Measurements from ENCODE around the gene ZBED3.
A peak's percentile ranks its signal among the peaks of the same experiment; 100 is the strongest.

The ZBED3 gene

GRCh38 chr5:77033338-77033737 lies 53.7 kb downstream of the ZBED3 start:
- Histone ChIP-seq H3K4me3 (ENCODE audit: low read depth, low read length) (no peak overlapping the region), H3K79me2 (ENCODE audit: control insufficient read depth, insufficient read depth, low read length, unreplicated experiment) (peaks cover 22% of the 10 kb centered on the region), H3K4me1 (ENCODE audit: control insufficient read depth, insufficient read depth, low read length, unreplicated experiment) (peaks cover 9% of the 10 kb centered on the region), H2AFZ (ENCODE audit: low read length, unreplicated experiment) (no peak overlapping the region), H3K36me3 (ENCODE audit: insufficient read depth, low read length) (peaks cover 14% of the 10 kb centered on the region), H3K27ac (ENCODE audit: low read depth, low read length) (no peak overlapping the region), H3K27me3 (ENCODE audit: insufficient read depth, low read length) (no peaks in the 10 kb centered on the region)

GRCh38 chr5:77032635-77033034 lies 54.5 kb downstream of the ZBED3 start:
- peaks cover 9% of the 10 kb centered on the region for H3K4me1 ChIP-seq (ENCODE audit: control insufficient read depth, insufficient read depth, low read length, unreplicated experiment)
- H2AFZ ChIP-seq (ENCODE audit: low read length, unreplicated experiment), result no peak overlapping the region
- H3K27ac ChIP-seq (ENCODE audit: low read depth, low read length), result no peak overlapping the region
- H3K4me3 ChIP-seq (ENCODE audit: low read depth, low read length), result no peak overlapping the region
- peaks cover 10% of the 10 kb centered on the region for H3K36me3 ChIP-seq (ENCODE audit: insufficient read depth, low read length)
- peaks cover 22% of the 10 kb centered on the region for H3K79me2 ChIP-seq (ENCODE audit: control insufficient read depth, insufficient read depth, low read length, unreplicated experiment)
- H3K27me3 ChIP-seq (ENCODE audit: insufficient read depth, low read length), result no peaks in the 10 kb centered on the region

- no peak overlapping the region for H3K27ac ChIP-seq (ENCODE audit: low read depth, low read length)
- no peaks in the 10 kb centered on the region for H3K27me3 ChIP-seq (ENCODE audit: insufficient read depth, low read length)
- peak overlapping the region; percentile 84; the same call in 1 of the 2 replicates for H3K4me3 ChIP-seq (ENCODE audit: low read depth, low read length)
- no peak overlapping the region for H2AFZ ChIP-seq (ENCODE audit: low read length, unreplicated experiment)
- H3K4me1 ChIP-seq (ENCODE audit: control insufficient read depth, insufficient read depth, low read length, unreplicated experiment), result peaks cover 9% of the 10 kb centered on the region
- H3K79me2 ChIP-seq (ENCODE audit: control insufficient read depth, insufficient read depth, low read length, unreplicated experiment), result peaks cover 22% of the 10 kb centered on the region
- H3K36me3 ChIP-seq (ENCODE audit: insufficient read depth, low read length), result peaks cover 8% of the 10 kb centered on the region
Measured at GRCh38 chr5:77031891-77032290, 55.2 kb downstream of the ZBED3 start.

GRCh38 chr5:77030097-77031071 lies 56.7 kb downstream of the ZBED3 start, which contains the start of gene AGGF1:
Gene AGGF1 (plus strand): TSS chr5:77030404. CDS start chr5:77030767, 363 bp downstream.
- Histone ChIP-seq H3K4me3 (ENCODE audit: low read depth, low read length) (peak within 1 kb of the TSS; percentile 84), H3K79me2 (ENCODE audit: control insufficient read depth, insufficient read depth, low read length, unreplicated experiment) (peaks cover 22% of the 10 kb centered on the region), H3K27me3 (ENCODE audit: insufficient read depth, low read length) (no peaks in the 10 kb centered on the region), H3K36me3 (ENCODE audit: insufficient read depth, low read length) (no peaks in the 10 kb centered on the region), H2AFZ (ENCODE audit: low read length, unreplicated experiment) (peak within 1 kb of the TSS; percentile 60), H3K4me1 (ENCODE audit: control insufficient read depth, insufficient read depth, low read length, unreplicated experiment) (peaks cover 9% of the 10 kb centered on the region), H3K27ac (ENCODE audit: low read depth, low read length) (peak within 1 kb of the TSS; percentile 29)

GRCh38 chr5:77029376-77029885 lies 57.7 kb downstream of the ZBED3 start:
- H3K4me3 ChIP-seq (ENCODE audit: low read depth, low read length), result peak overlapping the region; percentile 84
- H3K27ac ChIP-seq (ENCODE audit: low read depth, low read length), result no peak overlapping the region

GRCh38 chr5:77028631-77029375 lies 58.3 kb downstream of the ZBED3 start:
- Histone ChIP-seq H3K27me3 (ENCODE audit: insufficient read depth, low read length) (no peaks in the 10 kb centered on the region), H3K27ac (ENCODE audit: low read depth, low read length) (no peak overlapping the region), H3K4me3 (ENCODE audit: low read depth, low read length) (no peak overlapping the region), H2AFZ (ENCODE audit: low read length, unreplicated experiment) (no peak overlapping the region), H3K36me3 (ENCODE audit: insufficient read depth, low read length) (no peaks in the 10 kb centered on the region), H3K4me1 (ENCODE audit: control insufficient read depth, insufficient read depth, low read length, unreplicated experiment) (peaks cover 9% of the 10 kb centered on the region), H3K79me2 (ENCODE audit: control insufficient read depth, insufficient read depth, low read length, unreplicated experiment) (peaks cover 22% of the 10 kb centered on the region)

More at GRCh38 chr5:77029376-77029885, 57.7 kb downstream of the ZBED3 start:
- peaks cover 9% of the 10 kb centered on the region for H3K4me1 ChIP-seq (ENCODE audit: control insufficient read depth, insufficient read depth, low read length, unreplicated experiment)
- H3K36me3 ChIP-seq (ENCODE audit: insufficient read depth, low read length), result no peaks in the 10 kb centered on the region
- peak overlapping the region; percentile 60 for H2AFZ ChIP-seq (ENCODE audit: low read length, unreplicated experiment)
- no peaks in the 10 kb centered on the region for H3K27me3 ChIP-seq (ENCODE audit: insufficient read depth, low read length)
- H3K79me2 ChIP-seq (ENCODE audit: control insufficient read depth, insufficient read depth, low read length, unreplicated experiment), result peaks cover 22% of the 10 kb centered on the region

GRCh38 chr5:77024490-77024889 lies 62.6 kb downstream of the ZBED3 start:
- Histone ChIP-seq H3K27ac (ENCODE audit: low read depth, low read length) (no peak overlapping the region), H3K27me3 (ENCODE audit: insufficient read depth, low read length) (peaks cover 5% of the 10 kb centered on the region; the same call in 1 of the 2 replicates), H3K79me2 (ENCODE audit: control insufficient read depth, insufficient read depth, low read length, unreplicated experiment) (no peaks in the 10 kb centered on the region), H3K36me3 (ENCODE audit: insufficient read depth, low read length) (no peaks in the 10 kb centered on the region), H3K4me1 (ENCODE audit: control insufficient read depth, insufficient read depth, low read length, unreplicated experiment) (no peaks in the 10 kb centered on the region), H2AFZ (ENCODE audit: low read length, unreplicated experiment) (no peak overlapping the region), H3K4me3 (ENCODE audit: low read depth, low read length) (no peak overlapping the region)

- no peaks in the 10 kb centered on the region for H3K79me2 ChIP-seq (ENCODE audit: control insufficient read depth, insufficient read depth, low read length, unreplicated experiment)
- H3K27me3 ChIP-seq (ENCODE audit: insufficient read depth, low read length), result peaks cover 5% of the 10 kb centered on the region; the same call in 1 of the 2 replicates
- H3K36me3 ChIP-seq (ENCODE audit: insufficient read depth, low read length), result no peaks in the 10 kb centered on the region
- H3K27ac ChIP-seq (ENCODE audit: low read depth, low read length), result no peak overlapping the region
- no peak overlapping the region for H3K4me3 ChIP-seq (ENCODE audit: low read depth, low read length)
- H3K4me1 ChIP-seq (ENCODE audit: control insufficient read depth, insufficient read depth, low read length, unreplicated experiment), result no peaks in the 10 kb centered on the region
- no peak overlapping the region for H2AFZ ChIP-seq (ENCODE audit: low read length, unreplicated experiment)
Measured at GRCh38 chr5:77022511-77023417, 64.3 kb downstream of the ZBED3 start.

Data from ACC112 (cell line).